WTC11 (cell line): ENCODE data around the gene CDH1. TPM values are rescaled to one million over a fixed set of nuclear protein-coding genes. Genes with fewer than 3 reads are reported as not detected.

Source experiments
- total RNA-seq: library from RNA; stranded (reverse); gene quantifications from 3 replicates; pipeline ENCODE4 v1.2.3, GENCODE V29; 2021

Gene CDH1
- total RNA-seq, 1 experiment from 2014 or later: 278 TPM

Other genes starting within 250 kb of the CDH1 start
- 21.7 to 24.9 TPM (median 22.6 TPM) in 3 replicates for gene ZFP90, start 198.0 kb upstream of the CDH1 start, total RNA-seq
- gene CDH3, start 92.0 kb upstream of the CDH1 start, total RNA-seq: 128 to 142 TPM (median 136 TPM) in 3 replicates
- gene TANGO6, start 106.2 kb downstream of the CDH1 start, total RNA-seq: 12.0 to 15.6 TPM (median 12.6 TPM) in 3 replicates